Breast epithelium (tissue), 4 donors: ENCODE results near the gene U2SURP. TPM values are rescaled to one million over a fixed set of nuclear protein-coding genes. Genes with fewer than 3 reads are reported as not detected.

Experiments used
- DNase-seq, 2 donors: peaks; one replicate each; pipeline ENCODE4 v3.0.0-alpha.2; 2019; ENCODE audit warnings: low spot score in 2 of 2
- H3K27ac ChIP-seq, 2 donors: fragments of 200-600 bp; sonication (generic) in 1 of 2; one replicate each; pipeline ENCODE4 v1.5.1; 2016 to 2019; ENCODE audit warnings: mild to moderate bottlenecking in 1 of 2
- H3K27me3 ChIP-seq, 2 donors: fragments of 200-600 bp; sonication (generic) in 1 of 2; one replicate each; pipeline versions ENCODE4 v1.5.1 to v1.6.0; 2017 to 2019; ENCODE audit warnings: control low read depth in 1 of 2, mild to moderate bottlenecking in 1 of 2
- H3K36me3 ChIP-seq: fragments of 200-600 bp; one replicate; pipeline ENCODE4 v1.5.1; 2019
- H3K4me1 ChIP-seq, 2 donors: fragments of 200-600 bp; sonication (generic); one replicate each; pipeline ENCODE4 v1.5.1; 2016 to 2019; ENCODE audit warnings: control low read depth in 1 of 2
- H3K4me3 ChIP-seq, 3 donors: fragments of 200-600 bp; sonication (generic); 1 replicate in 2 of 3; 2 replicates in 1 of 3; pipeline ENCODE4 v1.5.1; 2016 to 2019; ENCODE audit warnings: mild to moderate bottlenecking in 3 of 3, moderate library complexity in 2 of 3
- H3K9me3 ChIP-seq, 2 donors: fragments of 200-600 bp; sonication (generic) in 1 of 2; one replicate each; pipeline ENCODE4 v1.5.1; 2016 to 2019; ENCODE audit warnings: control low read depth in 1 of 2
- CTCF ChIP-seq, 3 donors: fragments of 450-650 bp; IDR thresholded peaks; one replicate each; pipeline ENCODE4 v1.5.1; 2016 to 2017; ENCODE audit warnings: antibody characterized with exemption in 3 of 3, mild to moderate bottlenecking in 3 of 3, moderate library complexity in 3 of 3
- POLR2A ChIP-seq: fragments of 450-650 bp; IDR thresholded peaks from one replicate; pipeline ENCODE4 v1.6.1; 2016; ENCODE audit warnings: antibody characterized with exemption, mild to moderate bottlenecking, moderate library complexity
- POLR2AphosphoS5 ChIP-seq, 3 donors: sonication (generic); formaldehyde crosslinking; IDR thresholded peaks; one replicate each; pipeline ENCODE4 v1.6.1; 2017; ENCODE audit warnings: antibody characterized with exemption in 3 of 3
- intact Hi-C: fragments of 100-400 bp; cut with DNase I; formaldehyde crosslinking; loops from one replicate; pipeline ENCODE4 v1.15.1; 2023; ENCODE audit warnings: low total_unique reads
- total RNA-seq, 3 donors: library from RNA; depleted of rRNA; stranded (reverse); fragments of >200 nt; gene quantifications; one replicate each; pipeline ENCODE4 v1.1.0, GENCODE V29; 2016

The U2SURP gene
- total RNA-seq, 3 donors from 2014 or later: 79.8 to 122 (median 96.4) TPM

GRCh38 chr3:143001034-143001368, 369 bp upstream of the U2SURP start:
- Histone ChIP-seq H3K27ac (peak overlapping the region; percentile 97), H3K4me3 (peak overlapping the region; percentile 89 to 95 (median 94)), H3K9me3 (no peaks in the 10 kb centered on the region), H3K27me3 (no peaks in the 10 kb centered on the region), H3K36me3 (no peaks in the 10 kb centered on the region), H3K4me1 (peaks cover 0 to 4% of the 10 kb centered on the region in 2 donors)
- TF ChIP-seq POLR2A: no peak
- no peak for TF ChIP-seq POLR2AphosphoS5 (IDR thresholded peaks at IDR 0.05)
- no peak for TF ChIP-seq CTCF (IDR thresholded peaks at IDR 0.05)
- intact Hi-C loops: loop anchor here (5.0 kb wide), 1 partner anchor 1764 kb away; no protein-coding TSS in a partner anchor
- DNase-seq: peak in 1 of 2 donors; percentile 58

DNA sequence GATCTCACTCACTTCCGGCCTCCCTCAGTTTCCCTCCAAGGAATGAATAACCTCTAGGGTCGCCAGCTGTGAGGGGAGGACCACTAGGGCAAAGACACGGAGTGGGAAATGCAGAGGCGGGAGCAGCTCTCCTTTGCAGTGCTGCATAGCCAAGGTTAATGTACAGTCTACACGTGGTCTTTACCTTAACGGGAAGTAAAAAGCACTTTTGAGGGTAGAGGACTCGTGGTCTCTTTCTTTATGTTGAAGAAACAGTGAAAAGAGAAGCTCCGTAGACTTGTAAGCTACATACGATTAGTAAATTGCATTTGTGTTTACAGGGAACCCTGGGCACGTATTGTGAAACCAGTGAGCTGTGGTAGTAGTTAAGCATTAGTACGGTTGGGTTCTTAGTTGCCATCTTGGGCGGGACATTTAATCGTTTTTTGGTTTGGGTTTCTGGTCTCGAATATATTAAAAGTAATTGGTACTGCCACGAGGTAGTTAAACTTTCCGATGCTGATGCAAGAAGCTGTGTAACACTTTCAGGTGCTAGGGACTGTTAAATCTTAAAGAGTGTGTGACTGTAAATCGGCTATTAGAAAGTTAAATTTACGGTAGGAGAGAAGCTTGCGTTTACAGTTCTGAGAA, 828 bp downstream of the U2SURP start:
- no peak for DNase-seq
- Histone ChIP-seq H3K9me3 (no peaks in the 10 kb centered on the region), H3K27ac (peak overlapping the region; percentile 97), H3K36me3 (no peaks in the 10 kb centered on the region), H3K4me3 (peak overlapping the region; percentile 89 to 95 (median 94)), H3K27me3 (no peaks in the 10 kb centered on the region), H3K4me1 (peaks cover 0 to 4% of the 10 kb centered on the region in 2 donors)
- TF ChIP-seq POLR2A (no peak), POLR2AphosphoS5 (IDR thresholded peaks at IDR 0.05) (no peak), CTCF (IDR thresholded peaks at IDR 0.05) (no peak)
- intact Hi-C loops: loop anchor here (5.0 kb wide), 1 partner anchor 1765 kb away; no protein-coding TSS in a partner anchor

GRCh38 chr3:143002727-143003126, 1.4 kb downstream of the U2SURP start:
- TF ChIP-seq CTCF (IDR thresholded peaks at IDR 0.05) (no peak), POLR2AphosphoS5 (IDR thresholded peaks at IDR 0.05) (no peak), POLR2A (no peak)
- no peaks in the 10 kb centered on the region for H3K36me3 ChIP-seq
- intact Hi-C loops: loop anchor here (5.0 kb wide), 1 partner anchor 1765 kb away; no protein-coding TSS in a partner anchor
- H3K27me3 ChIP-seq: no peaks in the 10 kb centered on the region
- no peak for DNase-seq
- no peaks in the 10 kb centered on the region for H3K9me3 ChIP-seq
- peaks cover 0 to 4% of the 10 kb centered on the region in 2 donors for H3K4me1 ChIP-seq
- H3K27ac ChIP-seq: peak overlapping the region in 1 of 2 donors; percentile 97
- peak overlapping the region; percentile 89 to 95 (median 94) for H3K4me3 ChIP-seq

DNA sequence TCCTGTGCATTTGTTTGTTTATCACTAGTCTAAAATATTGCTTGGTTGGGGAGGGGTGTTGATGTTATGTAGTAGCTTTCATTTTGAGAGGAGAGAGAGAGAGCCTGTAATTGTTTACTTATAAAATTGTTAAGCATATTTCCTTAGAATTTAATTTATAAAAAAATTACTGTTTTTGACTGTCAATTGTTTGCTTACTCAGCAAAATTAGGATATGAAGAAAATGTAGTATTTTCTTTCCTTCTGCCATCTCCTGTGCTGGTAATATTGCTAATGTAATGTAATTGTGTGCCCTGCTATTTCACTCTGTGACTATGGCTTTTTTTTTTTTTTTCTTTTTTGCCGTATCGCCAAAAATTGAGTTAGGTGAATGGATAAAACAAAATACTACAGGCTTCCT, 3.5 kb downstream of the U2SURP start:
- TF ChIP-seq POLR2AphosphoS5 (IDR thresholded peaks at IDR 0.05): no peak
- no peak for TF ChIP-seq POLR2A
- TF ChIP-seq CTCF (IDR thresholded peaks at IDR 0.05): no peak
- DNase-seq: no peak
- H3K4me3 ChIP-seq: no peak overlapping the region
- no peaks in the 10 kb centered on the region for H3K9me3 ChIP-seq
- peaks cover 0 to 4% of the 10 kb centered on the region in 2 donors for H3K4me1 ChIP-seq
- intact Hi-C loops: loop anchor here (5.0 kb wide), 1 partner anchor 1768 kb away; no protein-coding TSS in a partner anchor
- H3K27me3 ChIP-seq: no peaks in the 10 kb centered on the region
- no peaks in the 10 kb centered on the region for H3K36me3 ChIP-seq
- H3K27ac ChIP-seq: no peak overlapping the region

DNA sequence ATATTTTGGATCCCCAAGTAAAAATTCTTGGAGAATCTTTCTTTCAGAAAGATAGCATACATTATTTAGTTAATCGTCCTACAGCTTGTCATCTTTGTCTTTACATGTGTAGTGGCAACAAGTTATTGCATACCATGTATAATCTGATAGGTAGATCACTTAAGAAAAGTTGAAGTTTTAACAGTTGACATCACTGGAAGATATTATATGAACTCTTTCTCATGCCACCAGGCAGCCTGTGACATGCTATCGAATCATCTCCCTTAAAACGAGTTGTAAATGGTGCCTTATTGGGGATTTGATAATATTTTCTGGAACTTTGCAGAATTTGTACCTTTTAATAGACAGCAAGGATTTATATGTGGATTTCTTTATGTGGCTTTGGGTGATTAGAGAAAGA, 8.7 kb downstream of the U2SURP start:
- H3K27ac ChIP-seq: no peak overlapping the region
- no peaks in the 10 kb centered on the region for H3K4me1 ChIP-seq
- no peak overlapping the region for H3K4me3 ChIP-seq
- TF ChIP-seq CTCF (IDR thresholded peaks at IDR 0.05) (no peak), POLR2A (no peak), POLR2AphosphoS5 (IDR thresholded peaks at IDR 0.05) (no peak)
- intact Hi-C loops: no loop called here
- H3K27me3 ChIP-seq: no peaks in the 10 kb centered on the region
- H3K36me3 ChIP-seq: no peaks in the 10 kb centered on the region
- H3K9me3 ChIP-seq: no peaks in the 10 kb centered on the region
- DNase-seq: no peak
